DND-41 (cell line): ENCODE results near the gene AKR1B1.

Experiments
- CTCF ChIP-seq: IDR thresholded peaks from 2 replicates; pipeline ENCODE4 v1.5.1; 2012; ENCODE audit warnings: borderline replicate concordance, low read length, moderate library complexity, mild to moderate bottlenecking; ENCODE audit not compliant: poor library complexity, severe bottlenecking; ENCODE audit errors: extremely low read depth
- EZH2 ChIP-seq: IDR thresholded peaks from 3 replicates; pipeline ENCODE4 v1.6.1; 2012; ENCODE audit warnings: borderline replicate concordance, low read depth, mild to moderate bottlenecking, moderate library complexity, low read length, inconsistent platforms; ENCODE audit not compliant: severe bottlenecking

DNA sequence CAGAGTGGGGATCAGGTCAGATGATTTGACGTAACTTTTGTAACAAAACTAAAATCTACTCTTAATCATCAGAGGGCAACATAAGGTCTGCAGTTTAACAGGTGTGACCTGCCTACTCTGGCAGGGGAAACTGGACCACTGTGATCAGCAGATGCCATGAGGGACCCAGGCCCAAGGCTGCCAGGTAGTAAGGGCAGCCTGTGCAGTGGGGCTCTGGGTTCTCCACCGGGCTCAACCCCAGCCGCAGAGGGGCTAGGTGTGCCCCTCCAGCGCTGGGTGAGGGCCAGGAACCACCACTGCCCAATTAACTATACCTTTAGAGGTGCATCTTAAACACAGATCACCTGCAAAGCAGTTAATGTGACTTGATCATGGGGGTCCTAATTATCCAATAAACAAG is 17.6 kb downstream of the AKR1B1 start:
- TF ChIP-seq EZH2 (no peak), CTCF (no peak)
